Renal cortex interstitium (tissue), 15 donors: Measurements from ENCODE around the gene LEAP2. TPM values are rescaled to one million over a fixed set of nuclear protein-coding genes. Genes with fewer than 3 reads are reported as not detected.
A peak's percentile ranks its signal among the peaks of the same experiment; 100 is the strongest.

Experiments
- DNase-seq, 11 donors: peaks; one replicate each; pipeline ENCODE4 v3.0.0-alpha.2; 2013; ENCODE audit warnings: low read depth in 9 of 11, low spot score in 4 of 11; ENCODE audit errors: extremely low read depth in 1 of 11
- long read RNA-seq, 16 experiments: transcript quantifications; one replicate each; lab custom pipeline, GENCODE V29; 2026
- polyA plus RNA-seq, 3 donors: library from polyadenylated mRNA; unstranded; fragments of 120-200 nt; gene quantifications; one replicate each; pipeline ENCODE4 v1.2.1, GENCODE V29; 2013; ENCODE audit not compliant: insufficient read length in 3 of 3

Gene LEAP2, protein sequence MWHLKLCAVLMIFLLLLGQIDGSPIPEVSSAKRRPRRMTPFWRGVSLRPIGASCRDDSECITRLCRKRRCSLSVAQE
- polyA plus RNA-seq: 1 to 10 TPM; 2.5 to 6.6 (median 5.7) TPM
- long read RNA-seq, donor 1, partial matches to known transcripts: 0 of 4 reads
- long read RNA-seq, donor 1, other reads (novel, unspliced or antisense): 0 of 4 reads
- long read RNA-seq, donor 2, partial matches to known transcripts: 0 of 5 reads
- long read RNA-seq, donor 2, other reads (novel, unspliced or antisense): 0 of 5 reads
- long read RNA-seq, donor 3, transcript LEAP2-201 (3 exons, 2,207 nt): major isoform, 6 of 7 reads
- long read RNA-seq, donor 3, partial matches to known transcripts: 0 of 7 reads
- long read RNA-seq, donor 3, other reads (novel, unspliced or antisense): 0 of 7 reads
- long read RNA-seq, donor 4, partial matches to known transcripts: 0 of 4 reads
- long read RNA-seq, donor 4, other reads (novel, unspliced or antisense): 0 of 4 reads
- long read RNA-seq, donor 5: 0 reads
- long read RNA-seq, donor 6, transcript LEAP2-202 (2 exons, 935 nt): major isoform, 5 of 7 reads
- long read RNA-seq, donor 6, partial matches to known transcripts: 0 of 7 reads
- long read RNA-seq, donor 6, other reads (novel, unspliced or antisense): 0 of 7 reads
- long read RNA-seq, donor 7, partial matches to known transcripts: 0 of 3 reads
- long read RNA-seq, donor 7, other reads (novel, unspliced or antisense): 0 of 3 reads
- long read RNA-seq, donor 8: 0 reads
- long read RNA-seq, donor 9, partial matches to known transcripts: 0 of 2 reads
- long read RNA-seq, donor 9, other reads (novel, unspliced or antisense): 0 of 2 reads
- long read RNA-seq, donor 10, partial matches to known transcripts: 0 of 5 reads
- long read RNA-seq, donor 10, other reads (novel, unspliced or antisense): 0 of 5 reads
- long read RNA-seq, donor 11: 0 reads
- long read RNA-seq, donor 12, partial matches to known transcripts: 0 of 1 reads
- long read RNA-seq, donor 12, other reads (novel, unspliced or antisense): 0 of 1 reads
- long read RNA-seq, donor 13: 0 reads
- long read RNA-seq, donor 14, partial matches to known transcripts: 0 of 1 reads
- long read RNA-seq, donor 14, other reads (novel, unspliced or antisense): 0 of 1 reads
- long read RNA-seq, donor 15, partial matches to known transcripts: 0 of 4 reads
- long read RNA-seq, donor 15, other reads (novel, unspliced or antisense): 0 of 4 reads
- long read RNA-seq, donor 16, transcript LEAP2-201 (3 exons, 2,207 nt): major isoform, 12 of 21 reads
- long read RNA-seq, donor 16, transcript LEAP2-202 (2 exons, 935 nt): minor isoform, 9 of 21 reads
- long read RNA-seq, donor 16, partial matches to known transcripts: 0 of 21 reads
- long read RNA-seq, donor 16, other reads (novel, unspliced or antisense): 0 of 21 reads

DNA sequence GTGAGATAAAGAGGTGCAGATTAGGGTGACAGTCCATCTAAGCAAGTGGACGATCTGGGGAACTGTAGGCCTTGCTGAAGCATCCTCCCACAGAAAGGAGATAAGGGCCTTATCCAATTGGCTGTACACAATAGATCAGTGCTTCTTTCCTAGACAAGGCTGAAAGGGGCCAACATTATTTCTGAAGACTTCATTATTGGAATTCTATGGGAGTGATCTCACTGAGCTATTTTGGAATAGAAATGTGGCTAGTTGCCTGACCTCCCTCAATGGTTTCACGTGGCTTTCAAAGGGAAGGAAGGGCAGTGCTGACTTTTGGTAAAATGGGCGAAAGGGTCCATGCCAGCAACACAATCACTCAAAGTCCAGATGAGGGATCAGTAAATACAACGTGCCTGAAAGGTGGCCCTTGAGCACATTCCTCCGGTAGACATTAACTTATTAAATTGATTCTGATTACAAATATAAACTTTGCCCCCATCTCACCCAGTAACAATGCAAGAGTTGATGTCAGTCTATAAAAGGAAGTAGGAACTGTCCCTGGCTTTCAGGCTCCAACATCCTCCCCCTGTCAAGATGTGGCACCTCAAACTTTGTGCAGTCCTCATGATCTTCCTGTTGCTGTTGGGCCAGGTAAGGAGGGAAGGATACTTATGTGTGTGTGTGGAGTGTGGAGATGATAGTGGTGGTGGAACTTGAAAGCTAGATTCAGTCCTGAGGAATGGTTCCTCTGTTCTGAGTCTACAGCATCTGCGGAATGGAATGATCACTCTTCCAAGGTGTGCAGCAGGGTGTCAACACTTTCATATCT lies at the start of gene LEAP2:
TSS of gene LEAP2 (plus strand) at position 550 of the 811 bp plus-strand sequence. CDS start at position 577, 27 bp downstream.
- no peak for DNase-seq

DNA sequence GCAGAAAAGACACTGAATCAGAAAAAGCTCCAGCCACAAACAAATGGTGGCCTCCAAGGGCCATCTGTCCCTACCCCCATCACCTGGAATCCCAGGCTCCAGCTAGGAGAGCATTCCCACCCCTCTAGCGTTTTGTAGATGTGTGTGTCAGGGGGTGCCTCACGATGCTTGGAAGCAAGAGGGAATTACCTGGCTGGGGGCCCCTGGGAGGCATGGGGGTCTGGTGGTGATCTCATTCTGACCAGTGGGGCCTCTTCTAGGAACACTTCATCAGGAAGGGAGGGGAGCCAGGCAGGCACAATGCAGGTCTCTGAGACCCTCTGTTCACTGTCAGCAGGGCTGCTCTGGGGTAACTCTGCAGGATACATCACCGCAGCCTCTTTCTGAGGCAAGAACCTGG lies 49.0 kb upstream of the LEAP2 start:
- DNase-seq: no peak

DNA sequence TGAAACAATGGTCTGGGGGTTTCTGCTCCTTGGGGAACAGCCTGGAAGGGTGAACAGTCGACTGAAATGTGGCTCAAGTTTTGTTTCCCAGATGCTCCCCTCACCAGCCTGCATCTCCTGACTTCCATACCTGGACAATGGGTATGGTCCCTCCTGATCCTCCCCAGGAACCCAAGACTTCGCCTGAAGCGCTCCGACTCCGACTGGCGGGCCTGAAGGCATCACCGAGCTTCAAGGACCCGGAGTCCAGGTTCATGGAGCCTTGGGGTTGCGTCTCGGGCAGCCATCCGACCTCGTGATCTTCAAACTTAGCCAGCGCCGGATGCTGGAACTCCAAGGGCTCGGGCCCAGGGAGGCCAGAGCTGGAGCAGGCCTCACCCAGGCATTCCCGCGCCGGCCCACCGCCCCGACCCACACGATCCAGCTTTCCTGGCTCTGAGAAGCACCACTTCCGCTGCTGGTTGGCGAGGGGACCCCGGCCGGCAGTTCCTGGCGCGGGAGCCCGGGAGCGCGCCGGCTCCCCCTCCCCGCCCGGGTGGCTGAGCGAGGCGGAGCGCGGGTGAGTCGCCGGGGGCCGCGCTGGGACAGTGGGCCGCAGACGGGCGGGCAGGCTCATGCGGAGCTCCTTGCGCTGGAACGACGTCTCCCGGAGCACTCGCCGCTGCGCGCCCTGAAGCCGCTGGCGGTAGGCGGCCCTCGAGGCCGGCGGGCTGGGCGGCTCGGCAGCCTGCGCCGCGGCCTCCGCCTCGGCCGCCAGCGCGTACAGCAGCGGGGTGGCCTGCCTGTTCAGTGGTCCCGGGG lies 48.2 kb upstream of the LEAP2 start:
- DNase-seq: no peak

DNA sequence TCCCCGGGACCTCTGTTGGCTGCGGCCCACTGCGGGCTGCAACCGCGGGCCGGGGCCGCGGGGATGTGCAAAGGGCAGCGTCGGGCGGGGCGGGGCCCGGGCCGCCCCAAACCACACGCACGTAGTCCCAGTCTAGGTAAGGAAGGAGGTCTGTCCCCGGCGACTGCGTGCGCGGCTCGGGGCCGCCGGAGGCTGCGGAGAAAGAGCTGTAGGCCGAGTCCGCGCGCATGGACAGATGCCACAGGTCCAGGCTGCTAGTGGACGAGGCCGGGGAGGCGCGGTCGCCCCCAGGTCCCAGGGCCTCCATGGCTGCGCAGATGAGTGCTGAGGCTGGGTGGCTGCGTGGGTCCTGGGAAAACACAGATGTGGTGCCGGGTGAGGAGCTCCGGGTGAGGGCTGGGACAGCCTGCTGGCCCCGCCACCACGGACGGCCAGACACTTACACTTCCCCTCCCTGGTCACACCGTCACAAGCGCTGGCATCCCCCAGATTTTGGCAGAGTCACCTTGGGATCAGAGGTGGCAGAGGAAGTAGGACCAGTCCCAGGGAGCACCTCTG lies 47.6 kb upstream of the LEAP2 start:
- no peak for DNase-seq

DNA sequence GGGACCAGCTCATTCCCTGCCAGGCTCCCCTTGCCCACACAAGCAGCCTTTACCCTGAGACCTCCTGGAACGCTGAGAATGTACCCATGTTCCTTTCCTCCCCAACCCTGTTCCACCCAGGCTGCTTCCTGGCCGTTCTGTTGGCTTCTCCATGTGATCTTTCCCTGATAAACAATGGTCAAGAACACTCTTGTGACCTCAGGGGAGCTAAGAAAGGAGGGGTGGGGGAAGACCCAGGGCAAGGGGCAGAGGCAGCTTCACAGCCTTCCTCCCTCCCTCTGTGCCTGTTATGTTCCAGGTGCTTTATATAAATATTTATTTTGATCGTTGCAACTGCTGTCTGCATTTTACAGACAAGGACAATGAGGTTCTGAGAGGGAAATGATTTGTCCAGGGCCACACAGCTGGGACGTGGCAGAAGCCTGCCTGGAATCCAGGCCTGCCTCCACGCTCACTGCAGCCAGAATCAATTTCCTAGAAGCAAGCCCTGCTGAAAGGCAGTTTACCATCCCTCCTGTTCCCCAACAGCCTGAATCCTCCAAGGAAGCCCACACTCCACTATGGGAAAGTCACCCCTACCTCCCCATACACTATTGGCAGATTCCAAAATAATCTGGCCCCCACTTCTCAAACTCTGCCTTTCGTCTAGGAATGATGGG lies 46.9 kb upstream of the LEAP2 start:
- no peak for DNase-seq

DNA sequence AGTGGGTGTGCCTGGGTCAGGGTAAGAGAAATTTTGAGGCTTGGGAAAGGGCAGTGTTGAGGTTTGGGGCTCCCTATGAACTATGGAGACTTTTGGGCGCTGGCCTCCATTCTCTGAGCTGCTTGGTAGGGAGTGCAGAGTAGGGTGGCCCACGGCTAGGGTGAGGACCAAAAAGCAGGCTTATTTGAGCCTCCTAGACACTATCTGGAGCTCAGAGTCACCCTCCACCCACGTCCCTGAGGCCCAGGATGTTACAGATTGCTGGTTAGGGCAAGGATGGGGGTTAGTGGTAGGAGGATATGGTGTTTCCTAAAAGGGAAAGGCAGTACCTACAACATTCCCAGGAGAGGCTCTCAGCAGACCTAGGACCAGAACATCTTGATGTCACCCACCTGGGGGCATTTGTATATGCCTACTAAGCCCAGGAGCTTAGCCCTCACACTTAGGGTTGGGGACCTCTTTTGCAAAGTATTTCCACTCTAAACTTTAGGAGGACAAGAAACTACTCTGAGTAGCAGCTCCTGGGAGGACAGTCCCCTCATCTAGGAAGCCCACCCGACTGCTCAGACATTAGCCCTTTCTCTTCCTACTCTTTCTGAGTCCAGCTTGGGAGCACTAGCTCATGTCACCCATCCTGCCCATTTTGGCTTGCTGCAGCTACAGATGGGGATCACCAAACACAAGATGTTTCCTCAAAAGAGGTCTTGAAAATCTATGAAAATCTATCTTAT lies 45.4 kb upstream of the LEAP2 start:
- no peak for DNase-seq

DNA sequence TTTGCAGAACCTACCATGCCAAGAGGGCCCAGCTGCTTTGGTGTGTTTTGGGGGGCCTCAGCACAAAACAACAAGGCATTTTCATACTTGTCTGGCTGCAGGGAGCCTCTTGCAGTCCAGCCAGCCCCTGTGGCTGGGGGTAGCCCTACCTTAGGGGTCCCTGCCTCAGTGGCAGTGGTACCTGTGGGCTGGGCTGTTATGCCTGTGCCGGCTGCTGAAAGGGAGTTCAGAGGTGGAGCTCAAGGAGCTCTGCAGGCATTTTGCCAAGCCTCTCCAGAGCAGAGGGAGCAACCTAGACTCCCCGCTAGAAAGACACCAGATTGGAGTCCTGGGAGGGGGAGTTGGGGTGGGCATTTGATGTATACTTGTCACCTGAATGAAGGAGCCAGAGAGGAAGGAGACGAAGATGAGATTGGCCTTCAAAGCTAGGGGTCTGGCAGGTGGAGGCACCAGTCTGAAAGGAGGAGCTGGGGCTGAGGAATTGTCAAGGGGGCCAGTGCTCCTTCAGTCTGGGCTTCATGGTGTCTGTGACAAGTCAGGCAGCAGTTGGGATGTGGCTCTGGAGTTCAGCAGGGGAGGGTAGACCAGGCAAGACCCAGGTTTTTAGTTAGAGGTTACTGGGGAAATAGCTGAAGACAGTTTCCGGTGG lies 44.5 kb upstream of the LEAP2 start:
- no peak for DNase-seq

DNA sequence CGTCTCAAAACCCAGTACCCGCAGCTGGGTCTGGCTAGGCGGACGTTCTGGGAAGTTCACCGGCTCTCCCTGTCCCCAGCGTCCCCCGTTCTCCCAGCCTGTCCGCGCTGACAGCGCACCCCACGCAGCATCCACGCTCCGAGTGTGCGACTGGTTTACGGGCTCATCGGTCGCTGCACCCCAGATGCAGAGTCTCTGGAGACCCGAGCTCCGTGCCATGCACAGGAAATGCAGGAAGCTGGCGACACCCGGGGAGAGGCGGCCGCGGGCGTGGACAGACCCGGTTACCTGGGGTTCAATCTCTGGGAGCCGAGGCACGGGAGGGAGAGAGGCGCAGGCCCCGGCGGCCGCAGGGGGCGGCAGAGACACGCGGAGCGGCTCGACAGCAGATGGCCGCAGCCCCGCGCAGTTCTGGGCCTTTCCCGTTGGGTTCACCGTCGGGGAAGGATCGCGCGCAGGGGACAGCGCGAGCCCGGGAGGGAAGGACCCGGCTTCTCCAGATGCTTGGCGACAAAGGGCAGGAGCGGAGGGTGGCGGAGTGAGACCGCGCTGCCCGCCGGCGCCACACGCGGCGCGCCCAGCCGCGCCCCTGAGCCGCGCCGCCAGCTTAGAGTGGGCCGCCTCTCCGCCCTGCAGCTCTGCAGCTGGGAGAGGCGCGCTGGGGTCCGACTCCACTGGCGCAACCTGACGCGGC lies 43.6 kb upstream of the LEAP2 start:
- peak in 2 of 11 donors; percentile 72 to 75 for DNase-seq

DNA sequence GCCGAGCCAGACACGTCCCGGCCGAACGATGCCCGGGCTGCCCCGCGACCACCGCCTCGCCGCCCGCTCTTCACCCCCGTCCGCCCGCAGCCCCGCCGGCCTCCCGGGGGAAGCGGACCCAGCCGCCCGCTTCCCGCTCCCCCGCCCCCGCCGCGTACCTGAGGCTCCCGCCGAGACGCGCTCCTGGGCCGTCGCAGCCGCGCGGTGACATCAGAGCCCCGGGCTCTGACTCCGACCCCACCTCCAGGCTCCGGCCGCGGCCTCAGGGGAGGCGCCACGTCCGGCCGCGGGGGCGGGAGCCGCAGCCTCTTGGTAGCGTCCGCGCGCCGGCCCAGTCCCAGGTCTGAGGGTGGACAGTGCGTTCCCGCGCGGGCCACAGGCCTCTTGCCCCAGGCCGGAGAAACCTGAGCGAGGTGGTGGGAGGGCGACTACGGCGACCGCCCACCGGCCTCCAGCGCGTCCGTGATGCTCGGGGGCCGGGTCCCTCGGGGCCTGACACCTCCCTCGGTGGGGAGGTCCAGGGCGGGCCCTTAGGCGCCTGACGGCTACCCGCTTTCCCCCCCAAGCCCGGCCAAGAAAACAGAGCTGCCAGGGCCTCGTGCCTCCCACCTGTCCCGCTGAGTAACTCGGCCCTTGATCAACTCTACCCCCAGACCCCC lies 42.9 kb upstream of the LEAP2 start, which contains the start of gene SHROOM1:
TSS of gene SHROOM1 (minus strand) at position 212 of the 659 bp plus-strand sequence. CDS start 4,507 bp downstream, outside the sequence.
- DNase-seq: no peak

DNA sequence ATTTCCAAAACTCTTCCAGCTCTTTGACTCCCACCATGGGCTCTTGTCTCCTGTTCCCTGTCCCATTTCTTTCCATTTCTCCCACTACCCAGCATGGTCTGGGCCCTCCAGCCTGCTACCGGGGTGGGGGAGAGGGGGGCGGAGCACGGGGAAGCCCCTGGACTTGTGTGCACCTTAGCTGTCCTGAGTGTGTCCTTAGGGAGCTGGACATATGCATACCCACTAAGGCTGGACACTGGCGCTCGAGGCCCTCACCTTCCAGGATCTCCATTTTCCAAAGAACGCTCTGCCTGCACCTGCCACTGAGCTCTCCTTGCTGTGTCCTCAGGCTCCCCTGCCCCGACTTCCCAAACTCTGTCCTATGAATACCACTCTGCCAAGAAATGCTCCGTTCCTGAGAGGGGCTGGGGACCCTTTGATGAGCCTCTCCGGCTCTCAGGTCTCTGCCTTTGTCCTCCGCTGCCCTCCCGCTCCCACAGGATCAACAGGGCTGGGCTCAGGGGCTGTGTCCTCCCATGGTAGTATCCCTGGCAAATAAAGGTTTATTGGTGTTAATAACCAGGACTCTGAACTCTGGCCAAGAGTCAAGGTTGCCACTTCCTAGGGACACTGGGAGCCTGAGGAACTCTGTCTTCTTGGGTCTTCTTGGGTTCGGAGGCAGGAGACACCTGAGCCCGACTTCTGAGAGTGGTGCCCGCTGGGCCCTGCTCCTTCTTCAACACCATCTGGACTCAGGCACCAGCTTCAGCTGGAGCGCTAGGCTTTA lies 42.2 kb upstream of the LEAP2 start:
- DNase-seq: no peak

DNA sequence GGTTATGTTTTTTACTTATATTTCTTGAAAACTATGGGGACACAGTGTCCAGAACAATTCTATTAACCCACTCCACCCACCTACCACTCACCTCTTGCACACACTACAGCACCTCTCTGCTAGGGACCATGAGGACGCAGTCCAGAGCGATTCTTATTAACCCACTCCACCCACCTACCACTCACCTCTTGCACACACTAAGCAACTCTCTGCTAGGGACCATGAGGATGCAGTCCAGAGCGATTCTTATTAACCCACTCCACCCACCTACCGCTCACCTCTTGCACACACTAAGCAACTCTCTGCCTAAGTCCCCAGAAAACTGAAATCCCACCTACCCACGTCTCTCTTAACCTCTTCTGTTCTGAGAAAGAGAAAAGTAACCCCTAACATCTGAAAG lies 40.9 kb upstream of the LEAP2 start:
- DNase-seq: no peak

DNA sequence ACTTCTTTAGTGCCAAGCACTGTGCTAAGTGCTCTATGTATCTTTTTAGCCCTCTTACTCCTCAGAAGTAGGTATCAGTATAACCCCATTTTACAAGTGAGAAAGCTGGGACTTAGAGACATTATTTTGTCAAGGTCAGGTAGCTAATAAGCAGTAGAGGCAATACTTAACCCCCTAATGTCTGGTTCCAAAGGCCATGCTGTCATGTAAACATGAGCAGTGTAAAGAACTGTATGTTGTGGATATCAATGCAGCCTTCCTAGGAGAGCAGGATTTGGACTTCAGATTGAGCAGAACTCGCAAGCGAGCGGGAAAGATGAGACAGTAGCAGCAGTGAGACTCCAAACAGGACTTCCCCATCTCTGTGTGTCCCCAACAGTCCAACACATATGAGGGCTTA lies 39.4 kb upstream of the LEAP2 start:
- no peak for DNase-seq

DNA sequence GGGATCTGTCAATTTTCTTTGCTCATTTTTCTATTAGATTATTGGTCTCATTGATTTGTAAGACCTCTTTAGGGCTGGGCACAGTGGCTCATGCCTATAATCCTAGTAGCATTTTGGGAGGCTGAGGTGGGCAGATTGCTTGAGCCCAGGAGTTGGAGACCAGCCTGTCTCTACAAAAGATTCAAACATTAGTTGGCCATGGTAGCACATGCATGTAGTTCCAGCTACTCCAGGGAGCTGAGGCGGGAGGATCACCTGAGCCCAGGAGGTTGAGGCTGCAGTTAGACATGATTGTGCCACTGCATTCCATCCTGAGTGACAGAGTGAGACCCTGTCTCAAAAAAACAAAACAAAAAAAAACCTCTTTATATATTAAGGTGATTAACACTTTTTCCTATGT lies 36.6 kb upstream of the LEAP2 start:
- no peak for DNase-seq

DNA sequence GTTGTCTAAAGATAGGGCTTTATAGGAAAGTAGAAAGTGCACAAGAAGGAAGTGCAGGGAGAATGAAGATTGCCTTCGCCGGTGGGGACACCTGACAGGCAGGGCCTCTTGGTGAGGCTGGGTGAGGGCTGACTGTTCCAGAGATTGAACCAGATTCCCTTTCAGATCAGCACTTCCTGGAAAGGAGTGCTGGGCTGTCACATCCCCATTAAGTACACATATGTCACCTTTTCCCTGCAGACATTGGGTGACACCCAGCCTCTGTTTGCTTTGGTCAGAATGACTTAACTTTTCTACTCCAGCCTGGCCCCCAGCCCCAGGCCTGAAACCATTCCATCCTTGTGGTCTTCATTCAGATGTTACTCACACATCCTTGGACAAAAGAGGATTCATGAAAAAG lies 35.6 kb upstream of the LEAP2 start:
- no peak for DNase-seq
